Activated naive CD4-positive, alpha-beta T cell treated with anti-CD3 and anti-CD28 coated beads, Interleukin-2, amount 50 U/mL, for 24 hours (primary cell): ENCODE results near the gene PIK3R2.
"Not testable (repeated sequence)": the region's sequence is repeated elsewhere in the genome, so short reads cannot be mapped to it uniquely, and the experiment has no call there.

Source experiments
- H3K27ac Mint-ChIP-seq: one replicate; pipeline ENCODE4 v1.8.0; 2021; ENCODE audit warnings: mild to moderate bottlenecking, mixed read lengths
- H3K27me3 Mint-ChIP-seq: one replicate; pipeline ENCODE4 v1.8.0; 2021; ENCODE audit warnings: mixed read lengths
- H3K36me3 Mint-ChIP-seq: one replicate; pipeline ENCODE4 v1.8.0; 2021; ENCODE audit warnings: mixed read lengths
- H3K4me1 Mint-ChIP-seq: one replicate; pipeline ENCODE4 v1.8.0; 2021; ENCODE audit warnings: mixed read lengths
- H3K4me3 Mint-ChIP-seq: one replicate; pipeline ENCODE4 v1.8.0; 2021; ENCODE audit warnings: mild to moderate bottlenecking, mixed read lengths
- H3K9me3 Mint-ChIP-seq: one replicate; pipeline ENCODE4 v1.8.0; 2021; ENCODE audit warnings: mixed read lengths

The PIK3R2 gene

GRCh38 chr19:18152817-18153555, at the start of gene PIK3R2:
TSS of gene PIK3R2 (plus strand) at chr19:18153163. CDS start at chr19:18155880, 2,717 bp downstream.
- Mint-ChIP-seq H3K4me3 (peak within 1 kb of the TSS; percentile 89), H3K27ac (peak within 1 kb of the TSS; percentile 93), H3K36me3 (peaks cover 2% of the 10 kb centered on the region), H3K9me3 (no peaks in the 10 kb centered on the region), H3K27me3 (no peaks in the 10 kb centered on the region), H3K4me1 (peaks cover 28% of the 10 kb centered on the region)

- peaks cover 19% of the 10 kb centered on the region for H3K4me1 Mint-ChIP-seq
- H3K36me3 Mint-ChIP-seq: no peaks in the 10 kb centered on the region
- H3K4me3 Mint-ChIP-seq: peak overlapping the region; percentile 74
- no peak overlapping the region for H3K27ac Mint-ChIP-seq
- no peaks in the 10 kb centered on the region for H3K9me3 Mint-ChIP-seq
- no peaks in the 10 kb centered on the region for H3K27me3 Mint-ChIP-seq
These were observed 48.2 kb upstream of the PIK3R2 start for GRCh38 chr19:18104793-18105131.

- H3K27ac Mint-ChIP-seq, H3K4me3 Mint-ChIP-seq, H3K36me3 Mint-ChIP-seq, H3K9me3 Mint-ChIP-seq, H3K27me3 Mint-ChIP-seq: not testable (repeated sequence)
- H3K4me1 Mint-ChIP-seq: peaks cover 18% of the 10 kb centered on the region
These were observed 47.7 kb upstream of the PIK3R2 start for GRCh38 chr19:18105259-18105658.

- Mint-ChIP-seq H3K36me3 (no peaks in the 10 kb centered on the region), H3K27me3 (no peaks in the 10 kb centered on the region), H3K4me3 (no peak overlapping the region), H3K9me3 (no peaks in the 10 kb centered on the region), H3K4me1 (peaks cover 24% of the 10 kb centered on the region), H3K27ac (no peak overlapping the region)
These were observed 45.7 kb upstream of the PIK3R2 start for GRCh38 chr19:18107235-18107634.

- no peaks in the 10 kb centered on the region for H3K36me3 Mint-ChIP-seq
- H3K9me3 Mint-ChIP-seq: no peaks in the 10 kb centered on the region
- H3K27ac Mint-ChIP-seq: peak overlapping the region; percentile 81
- no peaks in the 10 kb centered on the region for H3K27me3 Mint-ChIP-seq
- peak overlapping the region; percentile 89 for H3K4me3 Mint-ChIP-seq
- H3K4me1 Mint-ChIP-seq: peaks cover 31% of the 10 kb centered on the region
These were observed 44.1 kb upstream of the PIK3R2 start for GRCh38 chr19:18108897-18109296.

GRCh38 chr19:18109341-18109732, 43.6 kb upstream of the PIK3R2 start:
- Mint-ChIP-seq H3K4me3 (peak overlapping the region; percentile 89), H3K4me1 (peaks cover 31% of the 10 kb centered on the region), H3K36me3 (no peaks in the 10 kb centered on the region), H3K27me3 (no peaks in the 10 kb centered on the region), H3K27ac (no peak overlapping the region), H3K9me3 (no peaks in the 10 kb centered on the region)

GRCh38 chr19:18109733-18110608, 43.0 kb upstream of the PIK3R2 start:
- peak overlapping the region; percentile 89 for H3K4me3 Mint-ChIP-seq
- no peaks in the 10 kb centered on the region for H3K27me3 Mint-ChIP-seq
- no peaks in the 10 kb centered on the region for H3K36me3 Mint-ChIP-seq
- H3K4me1 Mint-ChIP-seq: peaks cover 25% of the 10 kb centered on the region
- H3K9me3 Mint-ChIP-seq: no peaks in the 10 kb centered on the region
- no peak overlapping the region for H3K27ac Mint-ChIP-seq

GRCh38 chr19:18110609-18111232, 42.2 kb upstream of the PIK3R2 start:
- Mint-ChIP-seq H3K36me3 (no peaks in the 10 kb centered on the region), H3K4me3 (peak overlapping the region; percentile 58), H3K27ac (no peak overlapping the region), H3K4me1 (peaks cover 28% of the 10 kb centered on the region), H3K9me3 (no peaks in the 10 kb centered on the region), H3K27me3 (no peaks in the 10 kb centered on the region)

- Mint-ChIP-seq H3K27ac (no peak overlapping the region), H3K9me3 (no peaks in the 10 kb centered on the region), H3K4me3 (no peak overlapping the region), H3K36me3 (no peaks in the 10 kb centered on the region), H3K4me1 (peaks cover 39% of the 10 kb centered on the region), H3K27me3 (no peaks in the 10 kb centered on the region)
These were observed 39.9 kb upstream of the PIK3R2 start for GRCh38 chr19:18112989-18113478.

GRCh38 chr19:18113827-18114226, 39.1 kb upstream of the PIK3R2 start:
- Mint-ChIP-seq H3K27ac (no peak overlapping the region), H3K27me3 (no peaks in the 10 kb centered on the region), H3K4me1 (peaks cover 40% of the 10 kb centered on the region), H3K36me3 (no peaks in the 10 kb centered on the region), H3K9me3 (no peaks in the 10 kb centered on the region), H3K4me3 (no peak overlapping the region)

- Mint-ChIP-seq H3K4me1 (peaks cover 40% of the 10 kb centered on the region), H3K36me3 (no peaks in the 10 kb centered on the region), H3K27me3 (no peaks in the 10 kb centered on the region), H3K27ac (no peak overlapping the region), H3K4me3 (no peak overlapping the region), H3K9me3 (no peaks in the 10 kb centered on the region)
These were observed 38.5 kb upstream of the PIK3R2 start for GRCh38 chr19:18114483-18114882.

GRCh38 chr19:18117364-18117691, 35.6 kb upstream of the PIK3R2 start:
- peak overlapping the region; percentile 93 for H3K27ac Mint-ChIP-seq
- H3K4me3 Mint-ChIP-seq: peak overlapping the region; percentile 84
- H3K4me1 Mint-ChIP-seq: peaks cover 44% of the 10 kb centered on the region
- peaks cover 3% of the 10 kb centered on the region for H3K36me3 Mint-ChIP-seq
- no peaks in the 10 kb centered on the region for H3K9me3 Mint-ChIP-seq
- H3K27me3 Mint-ChIP-seq: no peaks in the 10 kb centered on the region

- peak overlapping the region; percentile 93 for H3K27ac Mint-ChIP-seq
- H3K27me3 Mint-ChIP-seq: no peaks in the 10 kb centered on the region
- peak overlapping the region; percentile 86 for H3K4me3 Mint-ChIP-seq
- no peaks in the 10 kb centered on the region for H3K9me3 Mint-ChIP-seq
- peaks cover 3% of the 10 kb centered on the region for H3K36me3 Mint-ChIP-seq
- H3K4me1 Mint-ChIP-seq: peaks cover 40% of the 10 kb centered on the region
These were observed 35.1 kb upstream of the PIK3R2 start for GRCh38 chr19:18117692-18118378.

GRCh38 chr19:18118420-18119012, 34.4 kb upstream of the PIK3R2 start:
- H3K4me1 Mint-ChIP-seq: peaks cover 34% of the 10 kb centered on the region
- peaks cover 3% of the 10 kb centered on the region for H3K36me3 Mint-ChIP-seq
- no peaks in the 10 kb centered on the region for H3K9me3 Mint-ChIP-seq
- H3K27me3 Mint-ChIP-seq: no peaks in the 10 kb centered on the region
- H3K27ac Mint-ChIP-seq: peak overlapping the region; percentile 82
- H3K4me3 Mint-ChIP-seq: peak overlapping the region; percentile 86
